ENCODE measurements around the gene DAD1.

Gene DAD1

DNA sequence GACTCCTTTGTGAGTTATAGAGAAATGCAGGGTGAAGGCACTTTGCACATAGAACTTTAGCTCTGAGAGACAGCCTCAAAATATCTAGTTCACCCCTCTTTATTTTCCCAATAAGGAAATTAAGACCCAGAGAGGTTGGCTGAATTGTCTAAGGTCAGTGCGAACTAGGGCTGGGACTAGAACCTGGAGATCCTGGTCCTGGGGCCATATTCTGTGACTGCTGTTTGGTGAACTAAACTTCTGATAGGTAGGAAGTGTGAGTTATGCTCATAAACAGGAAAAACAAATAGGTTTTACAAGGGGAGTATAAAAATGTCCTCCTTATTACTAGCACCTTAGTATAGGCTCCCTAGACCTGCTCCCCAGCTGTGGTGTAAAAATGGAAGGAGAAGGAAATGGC lies 53.9 kb downstream of the DAD1 start:
- no peak for DNase-seq

DNA sequence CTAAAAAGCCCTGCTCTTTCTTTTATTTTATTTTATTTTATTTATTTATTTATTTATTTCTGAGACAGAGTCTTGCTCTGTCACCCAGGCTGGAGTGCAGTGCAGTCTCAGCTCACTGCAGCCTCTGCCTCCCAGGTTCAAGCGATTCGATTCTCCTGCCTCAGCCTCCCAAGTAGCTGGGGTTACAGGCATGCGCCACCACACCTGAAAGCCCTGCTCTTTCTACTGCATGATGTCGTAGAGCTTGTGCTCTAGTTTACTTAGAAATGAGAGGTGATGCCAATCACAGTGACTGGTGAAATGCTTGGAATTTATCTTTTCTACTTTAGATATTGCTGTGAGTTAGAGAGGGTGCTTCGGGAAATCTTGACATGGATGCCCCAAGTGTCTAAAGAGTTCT lies 54.5 kb downstream of the DAD1 start:
- no peak for DNase-seq

DNA sequence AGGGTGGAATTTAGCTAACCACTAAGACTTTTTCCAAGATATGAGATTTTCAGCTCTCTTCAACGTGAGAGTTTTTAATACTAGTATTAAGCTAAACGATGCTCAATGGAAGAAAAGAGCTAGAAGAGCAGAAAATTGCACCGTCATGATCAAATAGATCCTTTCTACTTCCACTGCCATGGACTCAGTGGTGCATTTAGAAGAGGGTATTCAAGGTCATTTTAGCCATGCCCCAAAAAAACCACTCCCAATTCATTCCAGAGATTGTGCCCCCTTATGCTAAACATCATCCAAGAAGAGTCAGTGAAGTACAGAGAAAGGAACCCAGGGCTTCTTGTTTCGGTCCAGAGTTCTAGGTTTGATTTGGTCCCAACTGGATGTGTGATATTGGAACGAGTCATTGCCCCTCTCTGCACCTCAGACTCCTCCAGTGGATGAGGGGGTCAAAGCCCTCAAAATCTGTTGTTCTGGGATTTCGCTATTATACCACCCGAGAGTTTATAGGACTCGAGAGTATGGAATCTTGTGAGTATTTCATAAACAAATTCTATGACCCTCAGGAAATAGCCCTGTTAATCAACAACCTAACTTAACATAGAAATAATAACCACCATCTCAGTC lies 55.2 kb downstream of the DAD1 start:
- DNase-seq: no peak

DNA sequence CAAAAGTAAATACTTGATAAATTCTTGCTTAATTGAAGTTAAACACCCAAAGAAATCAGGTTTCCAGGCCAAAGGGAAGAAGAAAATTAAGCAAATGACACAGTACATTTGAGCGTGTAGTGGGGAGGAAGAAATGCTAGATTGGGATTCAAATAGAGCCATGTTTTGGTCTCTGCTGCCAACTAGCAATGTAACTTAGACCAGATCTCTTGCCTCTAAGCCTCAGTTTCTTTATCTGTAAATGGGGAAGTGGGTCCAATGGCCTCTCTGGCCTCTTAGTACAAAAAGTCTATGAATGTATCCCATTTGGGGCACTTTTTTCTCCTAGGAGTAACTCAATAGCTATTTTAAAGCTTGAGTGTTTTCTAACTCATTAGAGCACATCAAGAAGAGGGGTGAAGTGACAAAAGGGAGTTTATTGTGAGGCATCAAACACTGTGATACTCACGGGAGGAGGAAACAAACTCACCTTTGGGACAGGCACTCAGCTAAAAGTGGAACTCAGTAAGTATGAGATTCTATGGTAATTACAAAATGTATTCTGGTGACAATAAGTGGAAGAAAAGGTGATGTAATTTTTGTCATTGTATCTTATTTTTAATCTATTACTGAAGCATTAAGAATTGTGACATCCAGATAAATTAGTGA lies 55.8 kb downstream of the DAD1 start:
- no peak for DNase-seq

GRCh38 chr14:22532345-22533056 lies 56.5 kb downstream of the DAD1 start:
- DNase-seq: no peak

- no peak for DNase-seq
Observed at GRCh38 chr14:22531451-22532344, 57.3 kb downstream of the DAD1 start.

DNA sequence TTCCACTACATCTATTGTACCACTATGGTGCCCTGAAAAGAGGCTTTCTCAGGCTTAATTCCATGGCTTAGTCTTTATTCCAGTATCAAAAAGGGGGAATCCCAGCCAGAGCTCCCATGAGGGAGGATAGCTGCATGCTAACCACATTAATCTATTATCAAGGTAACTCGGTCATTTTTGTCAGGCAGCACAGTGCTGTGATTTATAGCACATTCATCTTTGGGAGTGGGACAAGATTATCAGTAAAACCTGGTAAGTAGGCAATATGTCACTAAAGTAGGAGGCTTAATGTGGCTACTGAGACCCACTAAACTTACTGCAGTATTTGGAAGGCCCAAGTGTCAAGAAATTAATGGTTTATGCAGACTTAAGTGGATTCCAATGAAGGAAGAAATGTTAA lies 58.9 kb downstream of the DAD1 start:
- no peak for DNase-seq

DNA sequence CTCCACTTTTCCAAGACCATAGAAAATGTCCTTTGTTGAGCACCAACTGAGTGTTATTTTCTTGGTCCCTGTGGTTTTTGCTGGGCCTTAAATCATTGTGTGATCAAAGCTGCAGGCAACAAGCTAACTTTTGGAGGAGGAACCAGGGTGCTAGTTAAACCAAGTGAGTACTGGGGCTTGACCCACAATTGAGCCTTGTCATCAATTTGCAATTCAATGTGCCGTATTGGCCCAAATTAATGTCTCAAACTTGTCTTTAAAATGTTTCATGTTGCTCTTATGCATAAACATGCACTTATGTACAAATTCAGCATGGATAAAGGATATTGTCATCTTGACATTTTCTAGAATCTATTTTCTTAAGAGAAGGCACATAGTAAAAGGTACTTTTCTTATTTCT lies 62.3 kb downstream of the DAD1 start:
- DNase-seq: no peak

- DNase-seq: no peak
Observed at GRCh38 chr14:22526218-22526617, 62.8 kb downstream of the DAD1 start.

DNA sequence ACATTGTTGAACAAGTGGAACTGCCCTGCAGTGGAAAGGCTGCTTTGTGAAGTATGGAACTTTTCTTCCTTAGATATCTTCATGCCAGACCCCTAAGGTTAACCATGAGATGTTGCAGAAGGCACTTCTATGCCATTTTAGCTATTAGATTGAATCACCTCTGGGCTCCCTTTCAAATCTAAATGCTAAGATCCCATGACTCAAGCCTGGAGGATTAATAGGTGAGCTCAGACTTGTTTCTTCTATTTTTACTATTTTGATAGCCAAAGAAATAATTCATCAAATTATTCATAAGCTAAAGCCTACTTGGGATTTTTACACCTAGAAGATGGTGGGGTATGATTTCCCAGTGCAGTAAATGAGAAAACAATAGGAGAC lies 64.3 kb downstream of the DAD1 start:
- DNase-seq: no peak

GRCh38 chr14:22524115-22524783 lies 64.8 kb downstream of the DAD1 start:
- no peak for DNase-seq

DNA sequence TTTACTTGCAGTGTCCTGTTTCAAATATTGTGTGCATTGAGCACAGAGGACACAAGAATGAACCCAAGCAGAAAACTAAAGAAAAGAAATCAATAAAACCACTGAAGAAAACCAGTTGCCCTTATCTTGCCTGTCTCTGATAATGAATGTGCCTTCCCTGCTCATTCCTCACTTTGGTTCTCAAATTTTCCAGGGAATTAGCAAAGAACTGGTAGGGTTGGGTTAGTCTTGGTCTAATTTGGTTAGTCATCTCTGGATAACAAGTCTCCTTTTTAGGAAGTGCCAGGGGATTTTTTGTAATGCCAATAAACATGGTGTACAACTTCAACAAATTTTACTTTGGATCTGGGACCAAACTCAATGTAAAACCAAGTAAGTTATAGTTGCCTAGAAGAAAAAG lies 65.7 kb downstream of the DAD1 start:
- no peak for DNase-seq

GRCh38 chr14:22522466-22522957 lies 66.5 kb downstream of the DAD1 start:
- DNase-seq: no peak

GRCh38 chr14:22521449-22522239 lies 67.4 kb downstream of the DAD1 start:
- no peak for DNase-seq

- DNase-seq: no peak
Observed at GRCh38 chr14:22520796-22521195, 68.2 kb downstream of the DAD1 start.

- DNase-seq: no peak
Observed at GRCh38 chr14:22519877-22520685, 68.9 kb downstream of the DAD1 start.

DNA sequence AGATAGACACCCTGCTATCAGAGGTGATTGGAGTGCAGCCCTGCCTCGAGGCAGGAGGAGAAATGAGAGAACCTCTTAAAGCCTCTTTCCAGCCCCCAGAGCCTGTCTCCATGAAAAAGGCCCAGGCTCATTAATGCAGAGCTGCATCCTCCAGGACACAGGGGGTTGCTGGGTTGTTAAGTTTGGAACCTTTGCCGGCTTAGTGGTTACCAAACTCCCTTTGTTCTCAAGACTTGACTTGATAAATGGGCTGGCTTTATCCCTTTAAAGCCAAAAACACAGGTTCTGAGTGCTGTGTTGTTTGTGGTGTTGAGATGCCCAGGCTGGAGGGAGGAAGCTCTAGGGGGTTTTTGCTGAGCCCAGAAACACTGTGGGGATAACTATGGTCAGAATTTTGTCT lies 71.0 kb downstream of the DAD1 start:
- no peak for DNase-seq

GRCh38 chr14:22517117-22517720 lies 71.8 kb downstream of the DAD1 start:
- no peak for DNase-seq

GRCh38 chr14:22515929-22516328 lies 73.1 kb downstream of the DAD1 start:
- DNase-seq: no peak

Data from stimulated activated CD4-positive, alpha-beta T cell treated with anti-CD3 and anti-CD28 coated beads, Interleukin-2, amount 100 ng/mL, for 24 hours (primary cell).